ENCODE results near the gene CCNK.

The CCNK gene

DNA sequence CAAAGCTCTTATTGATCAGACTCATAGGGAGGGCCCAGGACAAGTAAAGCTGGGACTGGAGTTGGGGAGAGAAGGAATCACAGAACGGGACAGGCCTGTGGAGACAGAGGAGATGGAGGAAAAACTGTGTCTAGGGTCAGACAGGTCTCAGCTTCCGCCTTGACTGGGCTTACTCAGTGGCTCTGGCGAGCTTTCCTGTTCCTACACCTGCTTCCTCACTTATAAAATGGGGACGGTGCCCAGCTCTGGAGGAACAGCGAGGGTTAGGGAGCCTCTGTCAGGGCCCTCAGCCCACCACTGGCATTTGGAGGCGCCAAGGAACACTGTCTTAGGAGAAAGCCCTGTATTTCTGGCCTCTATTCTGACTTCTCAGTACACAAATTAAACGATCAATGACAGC lies 35.3 kb upstream of the CCNK start:
- Histone ChIP-seq H3K27ac (ENCODE audit: low read depth, low read length) (no peak overlapping the region), H3K4me3 (ENCODE audit: insufficient read depth, low read length, poor library complexity, severe bottlenecking) (no peak overlapping the region), H3K79me2 (ENCODE audit: insufficient read depth, low read length) (no peaks in the 10 kb centered on the region), H2AFZ (ENCODE audit: low read depth, low read length, severe bottlenecking) (no peak overlapping the region), H3K27me3 (ENCODE audit: low read length) (no peaks in the 10 kb centered on the region), H3K4me2 (ENCODE audit: low read depth, low read length, poor library complexity, severe bottlenecking) (no peak overlapping the region), H3K9me2 (replicated peaks; ENCODE audit: insufficient read depth, low read length) (no peaks in the 10 kb centered on the region), H3K9ac (ENCODE audit: low read length) (no peak overlapping the region), H3K36me3 (ENCODE audit: low read length) (no peaks in the 10 kb centered on the region), H4K20me1 (ENCODE audit: low read depth, low read length) (no peaks in the 10 kb centered on the region), H3K9me3 (ENCODE audit: insufficient read depth, low read length) (no peaks in the 10 kb centered on the region), H3F3A (ENCODE audit: insufficient read depth) (no peaks in the 10 kb centered on the region)
- TF ChIP-seq, protein P1, sequence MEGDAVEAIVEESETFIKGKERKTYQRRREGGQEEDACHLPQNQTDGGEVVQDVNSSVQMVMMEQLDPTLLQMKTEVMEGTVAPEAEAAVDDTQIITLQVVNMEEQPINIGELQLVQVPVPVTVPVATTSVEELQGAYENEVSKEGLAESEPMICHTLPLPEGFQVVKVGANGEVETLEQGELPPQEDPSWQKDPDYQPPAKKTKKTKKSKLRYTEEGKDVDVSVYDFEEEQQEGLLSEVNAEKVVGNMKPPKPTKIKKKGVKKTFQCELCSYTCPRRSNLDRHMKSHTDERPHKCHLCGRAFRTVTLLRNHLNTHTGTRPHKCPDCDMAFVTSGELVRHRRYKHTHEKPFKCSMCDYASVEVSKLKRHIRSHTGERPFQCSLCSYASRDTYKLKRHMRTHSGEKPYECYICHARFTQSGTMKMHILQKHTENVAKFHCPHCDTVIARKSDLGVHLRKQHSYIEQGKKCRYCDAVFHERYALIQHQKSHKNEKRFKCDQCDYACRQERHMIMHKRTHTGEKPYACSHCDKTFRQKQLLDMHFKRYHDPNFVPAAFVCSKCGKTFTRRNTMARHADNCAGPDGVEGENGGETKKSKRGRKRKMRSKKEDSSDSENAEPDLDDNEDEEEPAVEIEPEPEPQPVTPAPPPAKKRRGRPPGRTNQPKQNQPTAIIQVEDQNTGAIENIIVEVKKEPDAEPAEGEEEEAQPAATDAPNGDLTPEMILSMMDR (IDR thresholded peaks at IDR 0.05; ENCODE audit: insufficient read depth, low read length, poor library complexity, severe bottlenecking): no peak
- TF ChIP-seq EZH2phosphoT487 (conservative IDR thresholded peaks at IDR 0.05; ENCODE audit: low read length): no peak

DNA sequence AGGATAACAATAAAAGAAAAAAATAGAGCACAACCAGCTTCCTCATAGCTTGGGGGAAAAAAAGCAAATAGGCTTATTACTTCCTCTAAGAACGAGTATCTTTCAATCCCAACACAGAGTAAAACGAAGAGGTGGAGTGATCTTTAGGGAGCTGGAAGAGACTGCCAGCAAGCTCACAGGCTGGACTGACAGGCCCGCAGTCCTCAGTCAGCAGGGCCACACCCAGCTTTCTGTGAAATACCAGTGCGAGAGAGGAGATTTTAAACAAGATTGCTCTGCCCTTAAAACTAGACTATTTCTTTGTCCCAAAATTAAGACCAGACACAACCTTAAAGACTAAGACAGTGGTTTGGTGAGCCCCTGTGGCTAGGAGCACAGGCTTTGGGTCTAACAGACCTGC lies 33.5 kb upstream of the CCNK start:
- no peak overlapping the region for H3K27ac ChIP-seq (ENCODE audit: low read depth, low read length)
- H3K9me2 ChIP-seq (replicated peaks; ENCODE audit: insufficient read depth, low read length): no peaks in the 10 kb centered on the region
- no peaks in the 10 kb centered on the region for H3K9me3 ChIP-seq (ENCODE audit: insufficient read depth, low read length)
- no peak overlapping the region for H3K4me3 ChIP-seq (ENCODE audit: insufficient read depth, low read length, poor library complexity, severe bottlenecking)
- no peaks in the 10 kb centered on the region for H3F3A ChIP-seq (ENCODE audit: insufficient read depth)
- no peaks in the 10 kb centered on the region for H3K36me3 ChIP-seq (ENCODE audit: low read length)
- no peaks in the 10 kb centered on the region for H3K27me3 ChIP-seq (ENCODE audit: low read length)
- H2AFZ ChIP-seq (ENCODE audit: low read depth, low read length, severe bottlenecking): no peak overlapping the region
- TF ChIP-seq, protein P1 (IDR thresholded peaks at IDR 0.05; ENCODE audit: insufficient read depth, low read length, poor library complexity, severe bottlenecking): no peak
- TF ChIP-seq EZH2phosphoT487 (conservative IDR thresholded peaks at IDR 0.05; ENCODE audit: low read length): no peak
- no peaks in the 10 kb centered on the region for H4K20me1 ChIP-seq (ENCODE audit: low read depth, low read length)
- H3K9ac ChIP-seq (ENCODE audit: low read length): no peak overlapping the region
- no peaks in the 10 kb centered on the region for H3K79me2 ChIP-seq (ENCODE audit: insufficient read depth, low read length)
- no peak overlapping the region for H3K4me2 ChIP-seq (ENCODE audit: low read depth, low read length, poor library complexity, severe bottlenecking)

DNA sequence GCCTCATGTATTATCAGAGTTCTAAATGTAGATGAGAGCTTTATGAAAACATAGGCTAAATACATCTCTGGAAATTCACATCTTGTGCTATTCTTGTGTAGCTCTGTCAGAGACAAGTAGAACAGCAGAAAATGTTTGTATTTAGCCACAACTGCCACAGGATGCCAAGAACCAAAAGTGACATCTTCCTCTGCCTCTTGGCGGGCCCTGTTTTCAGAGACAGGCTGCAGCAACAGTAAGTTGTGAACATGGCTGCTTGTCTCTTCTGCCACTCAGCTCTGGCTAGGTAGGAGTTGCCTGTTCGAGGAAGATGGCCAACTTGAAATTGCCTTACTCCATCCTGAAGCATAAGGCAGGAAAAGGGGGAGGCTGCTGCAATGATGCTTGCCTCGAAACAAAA lies 30.9 kb upstream of the CCNK start:
- Histone ChIP-seq H3K36me3 (ENCODE audit: low read length) (no peaks in the 10 kb centered on the region), H4K20me1 (ENCODE audit: low read depth, low read length) (no peaks in the 10 kb centered on the region), H2AFZ (ENCODE audit: low read depth, low read length, severe bottlenecking) (no peak overlapping the region), H3K9ac (ENCODE audit: low read length) (no peak overlapping the region), H3K4me2 (ENCODE audit: low read depth, low read length, poor library complexity, severe bottlenecking) (no peak overlapping the region), H3K9me3 (ENCODE audit: insufficient read depth, low read length) (no peaks in the 10 kb centered on the region), H3K9me2 (replicated peaks; ENCODE audit: insufficient read depth, low read length) (no peaks in the 10 kb centered on the region), H3K4me3 (ENCODE audit: insufficient read depth, low read length, poor library complexity, severe bottlenecking) (no peak overlapping the region), H3K27ac (ENCODE audit: low read depth, low read length) (no peak overlapping the region), H3F3A (ENCODE audit: insufficient read depth) (no peaks in the 10 kb centered on the region), H3K79me2 (ENCODE audit: insufficient read depth, low read length) (no peaks in the 10 kb centered on the region), H3K27me3 (ENCODE audit: low read length) (no peaks in the 10 kb centered on the region)
- no peak for TF ChIP-seq EZH2phosphoT487 (conservative IDR thresholded peaks at IDR 0.05; ENCODE audit: low read length)
- TF ChIP-seq, protein P1 (IDR thresholded peaks at IDR 0.05; ENCODE audit: insufficient read depth, low read length, poor library complexity, severe bottlenecking): no peak

Data from SU-DHL-6 (cell line).